Esophagus muscularis mucosa (tissue), 4 donors: ENCODE results near the gene NOS1. TPM values are rescaled to one million over a fixed set of nuclear protein-coding genes. Genes with fewer than 3 reads are reported as not detected.

ENCODE experiments used
- DNase-seq: peaks from one replicate; pipeline ENCODE4 v3.0.0-alpha.2; 2017; ENCODE audit errors: extremely low spot score
- H3K27ac ChIP-seq, 4 donors: fragments of 200-600 bp; sonication (generic); replicated peaks in 1 of 4; 1 replicate in 3 of 4; 2 replicates in 1 of 4; pipeline ENCODE4 v1.5.1; 2016 to 2019; ENCODE audit warnings: mild to moderate bottlenecking in 1 of 4
- H3K27me3 ChIP-seq, 4 donors: fragments of 200-600 bp; sonication (generic); one replicate each; pipeline versions ENCODE4 v1.5.1 to v1.6.0; 2016 to 2019
- H3K36me3 ChIP-seq, 4 donors: fragments of 200-600 bp; sonication (generic); one replicate each; pipeline ENCODE4 v1.5.1; 2016 to 2019
- H3K4me1 ChIP-seq, 4 donors: fragments of 200-600 bp; sonication (generic); one replicate each; pipeline ENCODE4 v1.5.1; 2016 to 2019
- H3K4me3 ChIP-seq, 4 donors: fragments of 200-600 bp; sonication (generic); 1 replicate in 2 of 4; 2 replicates in 2 of 4; pipeline ENCODE4 v1.5.1; 2016 to 2019; ENCODE audit warnings: mild to moderate bottlenecking in 4 of 4, moderate library complexity in 1 of 4
- H3K9me3 ChIP-seq, 4 donors: fragments of 200-600 bp; sonication (generic); 1 replicate in 3 of 4; 2 replicates in 1 of 4; pipeline ENCODE4 v1.5.1; 2016 to 2019
- EP300 ChIP-seq: sonication (generic); formaldehyde crosslinking; IDR thresholded peaks from one replicate; pipeline ENCODE4 v1.6.1; 2017; ENCODE audit warnings: antibody characterized with exemption
- POLR2A ChIP-seq: fragments of 450-650 bp; IDR thresholded peaks from one replicate; pipeline ENCODE4 v1.6.1; 2017; ENCODE audit warnings: antibody characterized with exemption, moderate library complexity, mild to moderate bottlenecking, low read depth
- POLR2AphosphoS5 ChIP-seq, 2 donors: sonication (generic); formaldehyde crosslinking; IDR thresholded peaks; one replicate each; pipeline ENCODE4 v1.6.1; 2017; ENCODE audit warnings: antibody characterized with exemption in 2 of 2
- WGBS: methylation state at CpG from one replicate; pipeline ENCODE4 v1.1.5; 2018; 5-methylcytosine and 5-hydroxymethylcytosine counted together
- intact Hi-C: fragments of 100-400 bp; cut with DNase I; formaldehyde crosslinking; loops from one replicate; pipeline ENCODE4 v1.15.1; 2023
- total RNA-seq, 4 donors: library from RNA; depleted of rRNA; stranded (reverse); fragments of >200 nt; gene quantifications; one replicate each; pipeline versions ENCODE4 v1.1.0 to v1.2.1, GENCODE V29; 2016
- TF ChIP-seq, protein P1 (sequence below), 3 experiments: fragments of 200-600 bp in 2 of 3; fragments of 450-650 bp in 1 of 3; sonication (generic) in 2 of 3; IDR thresholded peaks; one replicate each; pipeline ENCODE4 v1.5.1; 2017 to 2019; ENCODE audit warnings: antibody characterized with exemption in 3 of 3, mild to moderate bottlenecking in 2 of 3, moderate library complexity in 1 of 3

NOS1 gene
- total RNA-seq, 4 donors from 2014 or later: 1.7 to 4.0 (median 3.1) TPM

DNA sequence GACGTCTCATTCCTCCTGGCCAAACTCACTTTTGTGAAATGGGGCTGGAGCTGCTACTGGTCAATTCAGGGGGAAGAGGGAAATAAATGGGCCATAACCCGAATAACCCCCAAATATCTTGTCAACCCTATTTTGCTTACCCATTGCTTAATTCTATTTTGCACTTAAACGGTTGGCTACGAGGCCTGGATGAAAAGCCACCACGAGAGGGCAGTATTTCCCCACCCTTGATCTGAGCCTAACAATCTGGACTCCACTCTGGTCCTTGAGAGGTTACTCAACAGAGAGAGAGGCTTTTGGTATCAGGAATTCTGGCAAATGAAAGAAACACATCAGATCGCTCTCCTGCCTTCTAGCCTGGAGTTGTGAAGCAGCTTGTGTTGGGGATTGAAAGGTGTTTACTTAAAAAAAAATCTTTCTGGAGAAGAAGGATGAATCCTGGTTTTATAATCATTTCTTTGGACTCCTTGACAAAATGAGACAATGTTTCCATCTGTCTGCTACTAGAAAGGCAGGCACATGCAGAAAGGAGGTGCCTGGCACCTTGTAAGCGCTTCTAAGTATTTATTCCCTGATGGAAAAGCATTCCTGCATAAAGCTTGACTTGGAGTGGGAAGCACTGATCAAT, 148.7 kb downstream of the NOS1 start:
- peaks cover 0 to 8% (median 3%) of the 10 kb centered on the region in 4 donors for H3K4me1 ChIP-seq
- WGBS: 11% methylated on average over 7 of the region's 7 CpGs
- no peak overlapping the region for H3K4me3 ChIP-seq
- H3K27ac ChIP-seq: no peak overlapping the region
- no peaks in the 10 kb centered on the region for H3K36me3 ChIP-seq
- DNase-seq: no peak
- TF ChIP-seq, protein P1, sequence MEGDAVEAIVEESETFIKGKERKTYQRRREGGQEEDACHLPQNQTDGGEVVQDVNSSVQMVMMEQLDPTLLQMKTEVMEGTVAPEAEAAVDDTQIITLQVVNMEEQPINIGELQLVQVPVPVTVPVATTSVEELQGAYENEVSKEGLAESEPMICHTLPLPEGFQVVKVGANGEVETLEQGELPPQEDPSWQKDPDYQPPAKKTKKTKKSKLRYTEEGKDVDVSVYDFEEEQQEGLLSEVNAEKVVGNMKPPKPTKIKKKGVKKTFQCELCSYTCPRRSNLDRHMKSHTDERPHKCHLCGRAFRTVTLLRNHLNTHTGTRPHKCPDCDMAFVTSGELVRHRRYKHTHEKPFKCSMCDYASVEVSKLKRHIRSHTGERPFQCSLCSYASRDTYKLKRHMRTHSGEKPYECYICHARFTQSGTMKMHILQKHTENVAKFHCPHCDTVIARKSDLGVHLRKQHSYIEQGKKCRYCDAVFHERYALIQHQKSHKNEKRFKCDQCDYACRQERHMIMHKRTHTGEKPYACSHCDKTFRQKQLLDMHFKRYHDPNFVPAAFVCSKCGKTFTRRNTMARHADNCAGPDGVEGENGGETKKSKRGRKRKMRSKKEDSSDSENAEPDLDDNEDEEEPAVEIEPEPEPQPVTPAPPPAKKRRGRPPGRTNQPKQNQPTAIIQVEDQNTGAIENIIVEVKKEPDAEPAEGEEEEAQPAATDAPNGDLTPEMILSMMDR (IDR thresholded peaks at IDR 0.05): peak; percentile 80 to 92 (median 83)
- no peak for TF ChIP-seq POLR2A
- intact Hi-C loops: loop anchor here (2.0 kb wide), 1 partner anchor 620 kb away; no protein-coding TSS in a partner anchor
- H3K9me3 ChIP-seq: no peaks in the 10 kb centered on the region
- H3K27me3 ChIP-seq: peaks cover 0 to 41% (median 0%) of the 10 kb centered on the region in 4 donors

DNA sequence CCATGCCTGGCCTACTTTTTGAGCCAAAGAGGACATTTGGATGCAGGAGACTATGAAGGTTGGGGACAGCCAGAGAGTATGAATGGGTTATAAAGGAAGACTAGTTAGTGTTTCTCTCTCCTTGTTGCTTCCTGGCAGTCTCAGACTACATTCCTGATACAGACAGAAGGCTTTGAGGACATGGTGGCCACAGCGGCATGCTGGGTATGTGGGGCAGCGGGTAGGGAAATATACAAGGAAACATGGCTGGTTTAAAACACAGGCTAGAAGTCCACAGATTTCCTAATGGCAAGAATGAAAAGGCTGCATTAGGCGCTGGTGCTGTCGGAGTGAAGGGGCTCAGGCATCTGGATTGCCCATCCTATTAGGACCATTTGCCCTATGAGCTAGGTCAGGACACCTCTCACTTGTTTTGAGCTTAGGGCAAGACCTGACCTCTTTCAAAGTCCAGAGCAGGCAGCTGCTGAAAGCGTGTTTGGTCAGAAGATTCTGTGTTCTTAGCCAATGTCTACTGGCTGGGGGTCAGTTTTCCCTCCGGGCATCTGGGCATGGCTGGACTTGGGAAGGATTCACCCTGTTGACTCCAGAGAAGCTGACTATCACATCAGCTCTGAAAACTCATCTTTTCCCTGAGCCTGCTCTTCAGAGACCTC, 151.0 kb downstream of the NOS1 start:
- H3K4me1 ChIP-seq: peaks cover 0 to 8% (median 3%) of the 10 kb centered on the region in 4 donors
- no peak for TF ChIP-seq POLR2AphosphoS5 (IDR thresholded peaks at IDR 0.05)
- no peak for TF ChIP-seq EP300
- no peak for TF ChIP-seq POLR2A
- H3K27ac ChIP-seq: no peak overlapping the region
- H3K4me3 ChIP-seq: no peak overlapping the region
- H3K36me3 ChIP-seq: no peaks in the 10 kb centered on the region
- no peak for DNase-seq
- 84% methylated on average over 6 of the region's 6 CpGs for WGBS
- no peaks in the 10 kb centered on the region for H3K9me3 ChIP-seq
- intact Hi-C loops: no loop called here
- H3K27me3 ChIP-seq: peaks cover 0 to 49% (median 0%) of the 10 kb centered on the region in 4 donors

DNA sequence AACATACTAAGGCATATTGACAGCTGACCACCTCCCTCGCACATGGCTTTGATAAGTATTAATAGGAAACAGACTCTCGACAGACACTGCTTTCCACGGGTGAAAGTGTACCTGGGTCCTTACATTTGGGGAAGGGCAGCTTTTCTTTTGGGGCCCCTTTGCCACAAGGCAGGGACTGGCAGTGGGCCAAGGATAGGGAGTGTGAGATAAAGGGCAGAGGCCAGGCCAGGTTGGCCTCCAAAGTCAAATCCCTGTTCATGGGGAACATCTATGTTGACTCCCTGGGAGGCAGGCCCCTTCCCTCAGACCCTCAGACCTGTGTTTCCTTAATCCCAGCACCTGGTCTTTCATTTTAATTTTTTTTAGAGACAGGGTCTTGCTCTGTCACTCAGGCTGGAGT, 151.8 kb downstream of the NOS1 start:
- peaks cover 0 to 8% (median 3%) of the 10 kb centered on the region in 4 donors for H3K4me1 ChIP-seq
- intact Hi-C loops: no loop called here
- H3K36me3 ChIP-seq: no peaks in the 10 kb centered on the region
- 75% methylated on average over 3 of the region's 3 CpGs for WGBS
- no peak overlapping the region for H3K4me3 ChIP-seq
- no peak for DNase-seq
- peaks cover 0 to 49% (median 0%) of the 10 kb centered on the region in 4 donors for H3K27me3 ChIP-seq
- TF ChIP-seq, protein P1 (IDR thresholded peaks at IDR 0.05): no peak
- TF ChIP-seq POLR2AphosphoS5 (IDR thresholded peaks at IDR 0.05): no peak
- TF ChIP-seq EP300: no peak
- no peak for TF ChIP-seq POLR2A
- H3K27ac ChIP-seq: no peak overlapping the region
- no peaks in the 10 kb centered on the region for H3K9me3 ChIP-seq

DNA sequence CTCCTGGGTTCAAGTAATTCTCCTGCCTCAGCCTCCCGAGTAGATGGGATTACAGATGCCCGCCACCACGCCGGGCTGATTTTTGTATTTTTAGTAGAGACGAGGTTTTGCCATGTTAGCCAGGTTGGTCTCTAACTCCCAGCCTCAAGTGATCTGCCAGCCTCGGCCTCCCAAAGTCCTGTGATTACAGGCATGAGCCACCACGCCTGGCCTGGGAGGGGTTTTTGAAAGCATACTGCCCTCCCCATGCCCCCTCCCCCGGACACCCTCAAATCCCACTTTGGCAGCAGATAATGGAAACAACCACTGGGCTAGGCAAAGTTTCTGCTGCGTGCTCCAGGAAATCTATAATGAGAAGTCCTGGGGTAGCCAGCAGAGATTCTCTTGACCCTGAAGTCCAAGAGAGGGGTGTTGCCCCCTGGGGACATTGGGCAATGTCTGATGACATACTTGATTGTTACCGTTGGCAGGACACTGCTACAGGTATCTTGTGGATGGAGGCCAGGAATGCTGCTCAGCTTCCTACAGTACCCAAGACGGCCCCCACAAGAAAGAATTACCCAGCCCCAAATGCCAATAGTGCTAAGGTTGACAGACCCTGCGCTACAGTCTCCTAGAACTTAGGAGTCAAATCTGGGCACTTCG, 152.5 kb downstream of the NOS1 start:
- no peak overlapping the region for H3K27ac ChIP-seq
- intact Hi-C loops: no loop called here
- H3K27me3 ChIP-seq: peaks cover 0 to 49% (median 0%) of the 10 kb centered on the region in 4 donors
- H3K4me3 ChIP-seq: no peak overlapping the region
- TF ChIP-seq POLR2AphosphoS5 (IDR thresholded peaks at IDR 0.05) (no peak), EP300 (no peak), POLR2A (no peak)
- TF ChIP-seq, protein P1 (IDR thresholded peaks at IDR 0.05): no peak
- no peaks in the 10 kb centered on the region for H3K9me3 ChIP-seq
- no peaks in the 10 kb centered on the region for H3K36me3 ChIP-seq
- peaks cover 0 to 8% (median 3%) of the 10 kb centered on the region in 4 donors for H3K4me1 ChIP-seq
- 79% methylated on average over 9 of the region's 13 CpGs for WGBS
- no peak for DNase-seq

DNA sequence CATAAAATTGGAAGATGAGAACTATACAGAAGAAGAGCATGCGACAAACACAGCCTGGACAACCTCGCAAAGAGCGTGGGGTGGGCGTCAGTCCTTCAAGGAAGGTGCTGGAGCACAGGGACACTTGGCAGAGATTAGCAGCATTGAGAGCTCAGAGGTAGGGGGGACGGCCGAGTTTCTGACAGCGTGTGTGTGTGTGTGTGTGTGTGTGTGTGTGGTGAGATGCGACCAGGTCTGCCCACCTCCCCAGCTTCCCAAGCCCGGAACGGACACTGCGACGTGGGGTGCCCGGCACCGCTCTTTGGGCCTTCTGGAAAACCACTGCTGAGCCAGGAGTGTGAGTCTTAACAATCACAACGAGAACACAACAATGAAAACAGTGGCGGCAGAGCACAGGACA, 153.2 kb downstream of the NOS1 start:
- Histone ChIP-seq H3K27me3 (peaks cover 0 to 49% (median 0%) of the 10 kb centered on the region in 4 donors), H3K4me1 (peaks cover 0 to 8% (median 3%) of the 10 kb centered on the region in 4 donors), H3K9me3 (no peaks in the 10 kb centered on the region), H3K27ac (no peak overlapping the region), H3K4me3 (no peak overlapping the region), H3K36me3 (no peaks in the 10 kb centered on the region)
- no peak for TF ChIP-seq EP300
- TF ChIP-seq POLR2A: no peak
- TF ChIP-seq, protein P1 (IDR thresholded peaks at IDR 0.05): no peak
- no peak for TF ChIP-seq POLR2AphosphoS5 (IDR thresholded peaks at IDR 0.05)
- intact Hi-C loops: no loop called here
- no peak for DNase-seq
- WGBS: 75% methylated on average over 13 of the region's 16 CpGs
